ENCODE data around the gene PLCB1.

Gene PLCB1

GRCh38 chr20:8305449-8305978 lies 173.4 kb downstream of the PLCB1 start:
- Histone ChIP-seq H2AK5ac (ENCODE audit: low read depth, low read length) (no peak overlapping the region), H2BK5ac (ENCODE audit: low read length) (no peak overlapping the region), H2BK12ac (ENCODE audit: low read length) (no peak overlapping the region), H3K36me3 (replicated peaks in 1 of 2; ENCODE audit: control insufficient read depth in 2 of 2, insufficient read depth in 2 of 2, low read length in 2 of 2) (no peaks in the 10 kb centered on the region), H3K23ac (ENCODE audit: low read depth, low read length, poor library complexity) (no peak overlapping the region), H3K4ac (ENCODE audit: low read length) (no peak overlapping the region), H3K79me1 (ENCODE audit: low read depth, low read length) (no peaks in the 10 kb centered on the region), H4K8ac (ENCODE audit: low read depth, low read length) (no peak overlapping the region), H3K4me1 (ENCODE audit: control insufficient read depth in 2 of 2, insufficient read depth in 1 of 2, low read depth in 1 of 2, low read length in 2 of 2) (peaks cover 11 to 22% of the 10 kb centered on the region in 2 donors), H2BK15ac (ENCODE audit: low read length) (no peak overlapping the region), H3K9me3 (replicated peaks in 1 of 2; ENCODE audit: control insufficient read depth in 2 of 2, insufficient read depth in 1 of 2, low read depth in 1 of 2, low read length in 2 of 2) (no peaks in the 10 kb centered on the region), H3K27ac (replicated peaks; ENCODE audit: low read length) (no peak overlapping the region), H2AFZ (ENCODE audit: low read length) (no peak overlapping the region), H2BK120ac (ENCODE audit: low read depth, low read length) (no peak overlapping the region), H3K14ac (ENCODE audit: low read length) (no peak overlapping the region), H3K18ac (ENCODE audit: low read length) (no peak overlapping the region), H3K27me3 (ENCODE audit: control insufficient read depth in 3 of 3, insufficient read depth in 3 of 3, low read depth in 1 of 3, low read length in 3 of 3) (no peaks in the 10 kb centered on the region), H3K4me2 (ENCODE audit: insufficient read depth, low read length, poor library complexity, severe bottlenecking) (no peak overlapping the region), H3K4me3 (ENCODE audit: low read length in 2 of 2) (no peak overlapping the region), H4K91ac (ENCODE audit: low read depth, low read length, poor library complexity) (no peak overlapping the region), H3K9ac (ENCODE audit: low read depth, low read length, poor library complexity) (no peak overlapping the region)
- DNase-seq (ENCODE audit: low spot score), result peak; percentile 53
- WGBS, 2 donors (ENCODE audit: extremely low coverage in 2 of 2, insufficient read length in 2 of 2, insufficient replicate concordance in 1 of 2), result no CpG with 5 or more reads among the region's 11 CpGs

GRCh38 chr20:8306937-8307336 lies 174.9 kb downstream of the PLCB1 start:
- Histone ChIP-seq H3K4ac (ENCODE audit: low read length) (no peak overlapping the region), H2BK12ac (ENCODE audit: low read length) (no peak overlapping the region), H3K79me1 (ENCODE audit: low read depth, low read length) (no peaks in the 10 kb centered on the region), H3K4me3 (ENCODE audit: low read length in 2 of 2) (no peak overlapping the region), H2BK15ac (ENCODE audit: low read length) (no peak overlapping the region), H3K9ac (ENCODE audit: low read depth, low read length, poor library complexity) (no peak overlapping the region), H2BK120ac (ENCODE audit: low read depth, low read length) (no peak overlapping the region), H3K23ac (ENCODE audit: low read depth, low read length, poor library complexity) (no peak overlapping the region), H2BK5ac (ENCODE audit: low read length) (no peak overlapping the region), H3K14ac (ENCODE audit: low read length) (no peak overlapping the region), H3K36me3 (replicated peaks in 1 of 2; ENCODE audit: control insufficient read depth in 2 of 2, insufficient read depth in 2 of 2, low read length in 2 of 2) (no peaks in the 10 kb centered on the region), H2AK5ac (ENCODE audit: low read depth, low read length) (no peak overlapping the region), H3K27me3 (ENCODE audit: control insufficient read depth in 3 of 3, insufficient read depth in 3 of 3, low read depth in 1 of 3, low read length in 3 of 3) (no peaks in the 10 kb centered on the region), H3K18ac (ENCODE audit: low read length) (no peak overlapping the region), H3K4me1 (ENCODE audit: control insufficient read depth in 2 of 2, insufficient read depth in 1 of 2, low read depth in 1 of 2, low read length in 2 of 2) (peaks cover 11 to 22% of the 10 kb centered on the region in 2 donors), H3K4me2 (ENCODE audit: insufficient read depth, low read length, poor library complexity, severe bottlenecking) (no peak overlapping the region), H4K91ac (ENCODE audit: low read depth, low read length, poor library complexity) (no peak overlapping the region), H3K27ac (replicated peaks; ENCODE audit: low read length) (no peak overlapping the region), H4K8ac (ENCODE audit: low read depth, low read length) (no peak overlapping the region), H2AFZ (ENCODE audit: low read length) (no peak overlapping the region), H3K9me3 (replicated peaks in 1 of 2; ENCODE audit: control insufficient read depth in 2 of 2, insufficient read depth in 1 of 2, low read depth in 1 of 2, low read length in 2 of 2) (no peaks in the 10 kb centered on the region)
- no peak for DNase-seq (ENCODE audit: low spot score)
- WGBS, 2 donors (ENCODE audit: extremely low coverage in 2 of 2, insufficient read length in 2 of 2, insufficient replicate concordance in 1 of 2), result no CpG with 5 or more reads among the region's 3 CpGs

- H2AFZ ChIP-seq (ENCODE audit: low read length), result peak overlapping the region; percentile 43
- H4K8ac ChIP-seq (ENCODE audit: low read depth, low read length), result no peak overlapping the region
- peak; percentile 72 for DNase-seq (ENCODE audit: low spot score)
- no peak overlapping the region for H3K4me2 ChIP-seq (ENCODE audit: insufficient read depth, low read length, poor library complexity, severe bottlenecking)
- H3K27me3 ChIP-seq (ENCODE audit: control insufficient read depth in 3 of 3, insufficient read depth in 3 of 3, low read depth in 1 of 3, low read length in 3 of 3), result no peaks in the 10 kb centered on the region
- peaks cover 0 to 2% of the 10 kb centered on the region in 2 donors for H3K9me3 ChIP-seq (replicated peaks in 1 of 2; ENCODE audit: control insufficient read depth in 2 of 2, insufficient read depth in 1 of 2, low read depth in 1 of 2, low read length in 2 of 2)
- no peak overlapping the region for H3K4me3 ChIP-seq (ENCODE audit: low read length in 2 of 2)
- no peak overlapping the region for H3K18ac ChIP-seq (ENCODE audit: low read length)
- no peak overlapping the region for H2BK120ac ChIP-seq (ENCODE audit: low read depth, low read length)
- H3K4me1 ChIP-seq (ENCODE audit: control insufficient read depth in 2 of 2, insufficient read depth in 1 of 2, low read depth in 1 of 2, low read length in 2 of 2), result peaks cover 5 to 13% of the 10 kb centered on the region in 2 donors
- no peak overlapping the region for H3K9ac ChIP-seq (ENCODE audit: low read depth, low read length, poor library complexity)
- H4K91ac ChIP-seq (ENCODE audit: low read depth, low read length, poor library complexity), result no peak overlapping the region
- no peak overlapping the region for H3K27ac ChIP-seq (replicated peaks; ENCODE audit: low read length)
- no peaks in the 10 kb centered on the region for H3K36me3 ChIP-seq (replicated peaks in 1 of 2; ENCODE audit: control insufficient read depth in 2 of 2, insufficient read depth in 2 of 2, low read length in 2 of 2)
- no peak overlapping the region for H3K14ac ChIP-seq (ENCODE audit: low read length)
- no peak overlapping the region for H2BK5ac ChIP-seq (ENCODE audit: low read length)
- H3K4ac ChIP-seq (ENCODE audit: low read length), result no peak overlapping the region
- H3K79me1 ChIP-seq (ENCODE audit: low read depth, low read length), result no peaks in the 10 kb centered on the region
- H2AK5ac ChIP-seq (ENCODE audit: low read depth, low read length), result no peak overlapping the region
- H3K23ac ChIP-seq (ENCODE audit: low read depth, low read length, poor library complexity), result no peak overlapping the region
- no peak overlapping the region for H2BK12ac ChIP-seq (ENCODE audit: low read length)
- H2BK15ac ChIP-seq (ENCODE audit: low read length), result no peak overlapping the region
- WGBS, 2 donors (ENCODE audit: extremely low coverage in 2 of 2, insufficient read length in 2 of 2, insufficient replicate concordance in 1 of 2), result no CpG with 5 or more reads among the region's 5 CpGs
These were observed 177.6 kb downstream of the PLCB1 start for GRCh38 chr20:8309634-8310033.

- H3K23ac ChIP-seq (ENCODE audit: low read depth, low read length, poor library complexity), result no peak overlapping the region
- H3K4ac ChIP-seq (ENCODE audit: low read length), result no peak overlapping the region
- H2BK120ac ChIP-seq (ENCODE audit: low read depth, low read length), result no peak overlapping the region
- no peak overlapping the region for H3K27ac ChIP-seq (replicated peaks; ENCODE audit: low read length)
- no peak overlapping the region for H3K4me3 ChIP-seq (ENCODE audit: low read length in 2 of 2)
- no peak overlapping the region for H4K8ac ChIP-seq (ENCODE audit: low read depth, low read length)
- H2AFZ ChIP-seq (ENCODE audit: low read length), result no peak overlapping the region
- no peak overlapping the region for H3K14ac ChIP-seq (ENCODE audit: low read length)
- H3K18ac ChIP-seq (ENCODE audit: low read length), result no peak overlapping the region
- no peak overlapping the region for H3K4me2 ChIP-seq (ENCODE audit: insufficient read depth, low read length, poor library complexity, severe bottlenecking)
- no peaks in the 10 kb centered on the region for H3K36me3 ChIP-seq (replicated peaks in 1 of 2; ENCODE audit: control insufficient read depth in 2 of 2, insufficient read depth in 2 of 2, low read length in 2 of 2)
- H3K9ac ChIP-seq (ENCODE audit: low read depth, low read length, poor library complexity), result no peak overlapping the region
- no peaks in the 10 kb centered on the region for H3K27me3 ChIP-seq (ENCODE audit: control insufficient read depth in 3 of 3, insufficient read depth in 3 of 3, low read depth in 1 of 3, low read length in 3 of 3)
- DNase-seq (ENCODE audit: low spot score), result no peak
- H2AK5ac ChIP-seq (ENCODE audit: low read depth, low read length), result no peak overlapping the region
- no peak overlapping the region for H2BK5ac ChIP-seq (ENCODE audit: low read length)
- H4K91ac ChIP-seq (ENCODE audit: low read depth, low read length, poor library complexity), result no peak overlapping the region
- H3K4me1 ChIP-seq (ENCODE audit: control insufficient read depth in 2 of 2, insufficient read depth in 1 of 2, low read depth in 1 of 2, low read length in 2 of 2), result peaks cover 3 to 13% of the 10 kb centered on the region in 2 donors
- no peak overlapping the region for H2BK15ac ChIP-seq (ENCODE audit: low read length)
- no peak overlapping the region for H2BK12ac ChIP-seq (ENCODE audit: low read length)
- WGBS, 2 donors (ENCODE audit: extremely low coverage in 2 of 2, insufficient read length in 2 of 2, insufficient replicate concordance in 1 of 2), result no CpG with 5 or more reads among the region's 4 CpGs
- no peaks in the 10 kb centered on the region for H3K79me1 ChIP-seq (ENCODE audit: low read depth, low read length)
- H3K9me3 ChIP-seq (replicated peaks in 1 of 2; ENCODE audit: control insufficient read depth in 2 of 2, insufficient read depth in 1 of 2, low read depth in 1 of 2, low read length in 2 of 2), result peaks cover 0 to 2% of the 10 kb centered on the region in 2 donors
These were observed 178.6 kb downstream of the PLCB1 start for GRCh38 chr20:8310618-8311017.

Measured in neuronal stem cell (in vitro differentiated cells).